ENCODE measurements around the gene UROS.

DNA sequence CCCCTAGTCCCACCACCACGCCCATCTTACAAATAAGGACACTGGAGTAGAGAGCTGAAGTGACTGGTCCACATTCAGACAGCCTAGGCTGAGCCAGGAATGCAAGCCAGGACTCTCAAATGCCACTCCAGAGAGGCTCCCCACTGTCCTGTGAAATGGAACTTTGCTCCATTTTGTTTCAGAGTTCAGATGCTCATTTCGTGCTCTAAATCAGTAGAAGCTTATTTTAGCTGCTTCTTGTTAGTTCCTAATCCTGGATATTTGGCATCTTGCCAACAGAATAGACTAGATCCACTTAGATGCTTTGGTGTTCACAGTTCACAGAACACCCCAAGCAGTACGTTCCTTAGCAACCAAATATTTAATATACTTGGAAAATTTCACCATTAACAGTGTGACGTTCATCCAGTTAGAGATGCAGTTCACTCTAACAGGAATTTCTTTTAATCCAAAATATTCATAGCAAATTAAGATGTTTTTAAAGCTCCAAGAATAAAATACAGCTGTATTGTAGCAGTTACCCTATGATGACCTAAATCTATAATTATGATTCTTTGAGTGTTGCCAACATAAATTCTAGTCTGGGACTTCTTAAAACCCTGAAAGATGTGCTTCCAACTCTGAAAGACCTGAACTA is 54.7 kb downstream of the UROS start:
- TF ChIP-seq, protein P1, sequence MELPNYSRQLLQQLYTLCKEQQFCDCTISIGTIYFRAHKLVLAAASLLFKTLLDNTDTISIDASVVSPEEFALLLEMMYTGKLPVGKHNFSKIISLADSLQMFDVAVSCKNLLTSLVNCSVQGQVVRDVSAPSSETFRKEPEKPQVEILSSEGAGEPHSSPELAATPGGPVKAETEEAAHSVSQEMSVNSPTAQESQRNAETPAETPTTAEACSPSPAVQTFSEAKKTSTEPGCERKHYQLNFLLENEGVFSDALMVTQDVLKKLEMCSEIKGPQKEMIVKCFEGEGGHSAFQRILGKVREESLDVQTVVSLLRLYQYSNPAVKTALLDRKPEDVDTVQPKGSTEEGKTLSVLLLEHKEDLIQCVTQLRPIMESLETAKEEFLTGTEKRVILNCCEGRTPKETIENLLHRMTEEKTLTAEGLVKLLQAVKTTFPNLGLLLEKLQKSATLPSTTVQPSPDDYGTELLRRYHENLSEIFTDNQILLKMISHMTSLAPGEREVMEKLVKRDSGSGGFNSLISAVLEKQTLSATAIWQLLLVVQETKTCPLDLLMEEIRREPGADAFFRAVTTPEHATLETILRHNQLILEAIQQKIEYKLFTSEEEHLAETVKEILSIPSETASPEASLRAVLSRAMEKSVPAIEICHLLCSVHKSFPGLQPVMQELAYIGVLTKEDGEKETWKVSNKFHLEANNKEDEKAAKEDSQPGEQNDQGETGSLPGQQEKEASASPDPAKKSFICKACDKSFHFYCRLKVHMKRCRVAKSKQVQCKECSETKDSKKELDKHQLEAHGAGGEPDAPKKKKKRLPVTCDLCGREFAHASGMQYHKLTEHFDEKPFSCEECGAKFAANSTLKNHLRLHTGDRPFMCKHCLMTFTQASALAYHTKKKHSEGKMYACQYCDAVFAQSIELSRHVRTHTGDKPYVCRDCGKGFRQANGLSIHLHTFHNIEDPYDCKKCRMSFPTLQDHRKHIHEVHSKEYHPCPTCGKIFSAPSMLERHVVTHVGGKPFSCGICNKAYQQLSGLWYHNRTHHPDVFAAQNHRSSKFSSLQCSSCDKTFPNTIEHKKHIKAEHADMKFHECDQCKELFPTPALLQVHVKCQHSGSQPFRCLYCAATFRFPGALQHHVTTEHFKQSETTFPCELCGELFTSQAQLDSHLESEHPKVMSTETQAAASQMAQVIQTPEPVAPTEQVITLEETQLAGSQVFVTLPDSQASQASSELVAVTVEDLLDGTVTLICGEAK (IDR thresholded peaks at IDR 0.05; ENCODE audit: borderline replicate concordance): no peak
- TF ChIP-seq CTCF (IDR thresholded peaks at IDR 0.05 in 2 of 3, conservative IDR thresholded peaks at IDR 0.05 in 1 of 3; ENCODE audit: control insufficient read depth in 2 of 3, extremely low read depth in 1 of 3, insufficient read depth in 1 of 3, low read depth in 3 of 3, low read length in 3 of 3): no peak
- TF ChIP-seq BRCA1 (IDR thresholded peaks at IDR 0.05; ENCODE audit: low read depth, low read length): no peak
- no peak for TF ChIP-seq BACH1 (IDR thresholded peaks at IDR 0.05; ENCODE audit: borderline replicate concordance)
- TF ChIP-seq YY1 (IDR thresholded peaks at IDR 0.05; ENCODE audit: low read depth, low read length): no peak
- no peak for TF ChIP-seq FOXK2 (IDR thresholded peaks at IDR 0.05)
- TF ChIP-seq RAD21 (IDR thresholded peaks at IDR 0.05; ENCODE audit: insufficient read depth, low read depth, low read length): no peak
- no peak for TF ChIP-seq POLR2AphosphoS5 (IDR thresholded peaks at IDR 0.05; ENCODE audit: low read length)
- no peak for TF ChIP-seq TARDBP (IDR thresholded peaks at IDR 0.05; ENCODE audit: borderline replicate concordance)

All from GM12878 (cell line).